HEK293T (cell line): Measurements from ENCODE around the gene KIF21A.

Source experiments
- CTCF ChIA-PET: fragments of 350-600 bp; formaldehyde crosslinking; extraction: SDS; loops from one replicate; lab custom pipeline; 2021; ENCODE audit warnings: antibody characterized with exemption, inconsistent platforms; lab: Yijun Ruan, JAX
- POLR2A ChIA-PET: fragments of 350-600 bp; formaldehyde crosslinking; extraction: SDS; loops from one replicate; lab custom pipeline; 2020; ENCODE audit warnings: antibody characterized with exemption, inconsistent platforms; lab: Yijun Ruan, JAX
- DNase-seq: peaks from one replicate; pipeline ENCODE4 v3.0.0; 2012; ENCODE audit warnings: mixed read lengths; ENCODE audit errors: extremely low spot score
- ARNT ChIP-seq: fragments of 450-650 bp; IDR thresholded peaks from 2 replicates; pipeline ENCODE4 v1.6.1; 2017; ENCODE audit warnings: mild to moderate bottlenecking
- BHLHE40 ChIP-seq: fragments of 450-650 bp; IDR thresholded peaks from 2 replicates; pipeline ENCODE4 v1.6.1; 2016; ENCODE audit warnings: mild to moderate bottlenecking, moderate library complexity, borderline replicate concordance
- CTBP1 ChIP-seq: fragments of 450-650 bp; IDR thresholded peaks from 2 replicates; pipeline ENCODE4 v1.6.1; 2016; ENCODE audit warnings: borderline replicate concordance
- ELF4 ChIP-seq: fragments of 450-650 bp; IDR thresholded peaks from 2 replicates; pipeline ENCODE4 v1.6.1; 2017; ENCODE audit warnings: antibody characterized with exemption
- FOXA1 ChIP-seq: fragments of 450-650 bp; IDR thresholded peaks from 2 replicates; pipeline ENCODE4 v1.6.1; 2016; ENCODE audit warnings: mild to moderate bottlenecking
- FOXK2 ChIP-seq: fragments of 450-650 bp; IDR thresholded peaks from 2 replicates; pipeline ENCODE4 v1.6.1; 2016; ENCODE audit warnings: mild to moderate bottlenecking
- FOXM1 ChIP-seq: fragments of 450-650 bp; IDR thresholded peaks from 2 replicates; pipeline ENCODE4 v1.6.1; 2017; ENCODE audit warnings: mild to moderate bottlenecking, borderline replicate concordance
- HDGF ChIP-seq: fragments of 450-650 bp; IDR thresholded peaks from 2 replicates; pipeline ENCODE4 v1.6.1; 2017; ENCODE audit warnings: antibody characterized with exemption, borderline replicate concordance
- L3MBTL2 ChIP-seq: fragments of 450-650 bp; conservative IDR thresholded peaks from 2 replicates; pipeline ENCODE4 v1.6.1; 2016; ENCODE audit warnings: mild to moderate bottlenecking
- LEF1 ChIP-seq: fragments of 450-650 bp; IDR thresholded peaks from 2 replicates; pipeline ENCODE4 v1.6.1; 2017; ENCODE audit warnings: mild to moderate bottlenecking, borderline replicate concordance
- NFRKB ChIP-seq: fragments of 450-650 bp; IDR thresholded peaks from 2 replicates; pipeline ENCODE4 v1.6.1; 2016; ENCODE audit warnings: mild to moderate bottlenecking, moderate library complexity
- PKNOX1 ChIP-seq: fragments of 450-650 bp; IDR thresholded peaks from 2 replicates; pipeline ENCODE4 v1.6.1; 2016
- SP1 ChIP-seq: fragments of 450-650 bp; IDR thresholded peaks from 2 replicates; pipeline ENCODE4 v1.6.1; 2017
- SUZ12 ChIP-seq: fragments of 450-650 bp; IDR thresholded peaks from 2 replicates; pipeline ENCODE4 v1.6.1; 2016; ENCODE audit warnings: mild to moderate bottlenecking
- TARDBP ChIP-seq: fragments of 450-650 bp; IDR thresholded peaks from 2 replicates; pipeline ENCODE4 v1.6.1; 2016
- ZNF384 ChIP-seq: fragments of 450-650 bp; IDR thresholded peaks from 2 replicates; pipeline ENCODE4 v1.6.1; 2016

Gene KIF21A

GRCh38 chr12:39355841-39356240 is 87.1 kb downstream of the KIF21A start:
- ChIA-PET CTCF (no interaction called here), POLR2A (no interaction called here)
- TF ChIP-seq LEF1 (no peak), NFRKB (no peak), HDGF (no peak), ZNF384 (no peak), FOXK2 (no peak), L3MBTL2 (no peak), BHLHE40 (no peak), ARNT (no peak), PKNOX1 (no peak), SP1 (no peak), FOXA1 (no peak)
- DNase-seq, result no peak

GRCh38 chr12:39354955-39355354 is 88.0 kb downstream of the KIF21A start:
- ChIA-PET POLR2A (no interaction called here), CTCF (no interaction called here)
- no peak for DNase-seq
- no peak for TF ChIP-seq ZNF384
- TF ChIP-seq LEF1, result no peak
- TF ChIP-seq PKNOX1, result no peak
- TF ChIP-seq ARNT, result no peak
- no peak for TF ChIP-seq FOXA1
- no peak for TF ChIP-seq BHLHE40
- no peak for TF ChIP-seq L3MBTL2
- no peak for TF ChIP-seq SP1
- no peak for TF ChIP-seq ELF4
- no peak for TF ChIP-seq HDGF
- no peak for TF ChIP-seq TARDBP
- TF ChIP-seq FOXK2, result no peak
- TF ChIP-seq SUZ12, result no peak
- TF ChIP-seq CTBP1, result no peak
- TF ChIP-seq NFRKB, result no peak

- DNase-seq, result no peak
- POLR2A ChIA-PET, result no interaction called here
- CTCF ChIA-PET, result no interaction called here
- TF ChIP-seq ELF4, result no peak
- TF ChIP-seq SUZ12, result no peak
- TF ChIP-seq BHLHE40, result no peak
- no peak for TF ChIP-seq SP1
- no peak for TF ChIP-seq CTBP1
- no peak for TF ChIP-seq HDGF
- TF ChIP-seq FOXK2, result no peak
- no peak for TF ChIP-seq FOXM1
- no peak for TF ChIP-seq FOXA1
- no peak for TF ChIP-seq ARNT
- no peak for TF ChIP-seq NFRKB
- no peak for TF ChIP-seq L3MBTL2
- no peak for TF ChIP-seq LEF1
- TF ChIP-seq PKNOX1, result no peak
- TF ChIP-seq TARDBP, result no peak
- TF ChIP-seq ZNF384, result no peak
Observed at GRCh38 chr12:39352471-39353017, 90.4 kb downstream of the KIF21A start.

- no peak for TF ChIP-seq FOXM1
- TF ChIP-seq TARDBP, result no peak
- TF ChIP-seq CTBP1, result no peak
- TF ChIP-seq HDGF, result no peak
- no peak for TF ChIP-seq FOXA1
- no peak for TF ChIP-seq BHLHE40
- no peak for TF ChIP-seq ELF4
- no peak for TF ChIP-seq NFRKB
- TF ChIP-seq ARNT, result no peak
- TF ChIP-seq LEF1, result no peak
- no peak for TF ChIP-seq SP1
- no peak for TF ChIP-seq PKNOX1
- ChIA-PET CTCF (no interaction called here), POLR2A (no interaction called here)
- no peak for DNase-seq
Observed at GRCh38 chr12:39351153-39351552, 91.8 kb downstream of the KIF21A start.

GRCh38 chr12:39348941-39349626 is 93.8 kb downstream of the KIF21A start:
- POLR2A ChIA-PET, result no interaction called here
- DNase-seq, result no peak
- CTCF ChIA-PET, result no interaction called here

More at GRCh38 chr12:39348941-39349626, 93.8 kb downstream of the KIF21A start:
- TF ChIP-seq FOXA1 (no peak), ARNT (no peak), TARDBP (no peak), ZNF384 (no peak), ELF4 (no peak), PKNOX1 (no peak), BHLHE40 (no peak), L3MBTL2 (no peak), SP1 (no peak), HDGF (no peak), FOXM1 (no peak), FOXK2 (no peak), SUZ12 (no peak), NFRKB (no peak), LEF1 (no peak)
